Activated naive CD8-positive, alpha-beta T cell (primary cell): Measurements from ENCODE around the gene PKN2.

ENCODE experiments used
- H3K27ac Mint-ChIP-seq: one replicate; pipeline ENCODE4 v1.8.0; 2021; ENCODE audit warnings: mixed read lengths
- H3K27me3 Mint-ChIP-seq: one replicate; pipeline ENCODE4 v1.8.0; 2021; ENCODE audit warnings: mixed read lengths
- H3K36me3 Mint-ChIP-seq: one replicate; pipeline ENCODE4 v1.8.0; 2021; ENCODE audit warnings: mixed read lengths
- H3K4me1 Mint-ChIP-seq: one replicate; pipeline ENCODE4 v1.8.0; 2021; ENCODE audit warnings: low read depth, mixed read lengths
- H3K4me3 Mint-ChIP-seq: one replicate; pipeline ENCODE4 v1.8.0; 2021; ENCODE audit warnings: mild to moderate bottlenecking, mixed read lengths
- H3K9me3 Mint-ChIP-seq: one replicate; pipeline ENCODE4 v1.8.0; 2021; ENCODE audit warnings: low read depth, mixed read lengths

The PKN2 gene

GRCh38 chr1:88777604-88778149 lies 93.6 kb downstream of the PKN2 start:
- Mint-ChIP-seq H3K27ac (no peak overlapping the region), H3K4me1 (peaks cover 15% of the 10 kb centered on the region), H3K27me3 (no peaks in the 10 kb centered on the region), H3K36me3 (peaks cover 22% of the 10 kb centered on the region), H3K4me3 (no peak overlapping the region), H3K9me3 (no peaks in the 10 kb centered on the region)

- peaks cover 15% of the 10 kb centered on the region for H3K36me3 Mint-ChIP-seq
- no peaks in the 10 kb centered on the region for H3K27me3 Mint-ChIP-seq
- H3K27ac Mint-ChIP-seq, result no peak overlapping the region
- no peak overlapping the region for H3K4me3 Mint-ChIP-seq
- H3K4me1 Mint-ChIP-seq, result peaks cover 2% of the 10 kb centered on the region
- no peaks in the 10 kb centered on the region for H3K9me3 Mint-ChIP-seq
Measured at GRCh38 chr1:88779880-88780279, 95.8 kb downstream of the PKN2 start.

GRCh38 chr1:88780485-88780884 lies 96.4 kb downstream of the PKN2 start:
- Mint-ChIP-seq H3K4me3 (no peak overlapping the region), H3K4me1 (peaks cover 2% of the 10 kb centered on the region), H3K36me3 (peaks cover 13% of the 10 kb centered on the region), H3K27ac (peak overlapping the region; percentile 12), H3K9me3 (no peaks in the 10 kb centered on the region), H3K27me3 (no peaks in the 10 kb centered on the region)

GRCh38 chr1:88783145-88783544 lies 99.1 kb downstream of the PKN2 start:
- no peaks in the 10 kb centered on the region for H3K9me3 Mint-ChIP-seq
- H3K4me3 Mint-ChIP-seq, result no peak overlapping the region
- no peak overlapping the region for H3K27ac Mint-ChIP-seq
- peaks cover 6% of the 10 kb centered on the region for H3K36me3 Mint-ChIP-seq
- peaks cover 2% of the 10 kb centered on the region for H3K4me1 Mint-ChIP-seq
- H3K27me3 Mint-ChIP-seq, result no peaks in the 10 kb centered on the region

- Mint-ChIP-seq H3K27me3 (no peaks in the 10 kb centered on the region), H3K27ac (peak overlapping the region; percentile 61), H3K36me3 (peaks cover 11% of the 10 kb centered on the region), H3K4me1 (peaks cover 2% of the 10 kb centered on the region), H3K9me3 (no peaks in the 10 kb centered on the region), H3K4me3 (no peak overlapping the region)
Measured at GRCh38 chr1:88784551-88784950, 100.5 kb downstream of the PKN2 start.

- peaks cover 14% of the 10 kb centered on the region for H3K36me3 Mint-ChIP-seq
- no peaks in the 10 kb centered on the region for H3K9me3 Mint-ChIP-seq
- no peaks in the 10 kb centered on the region for H3K27me3 Mint-ChIP-seq
- no peak overlapping the region for H3K27ac Mint-ChIP-seq
- H3K4me3 Mint-ChIP-seq, result no peak overlapping the region
- H3K4me1 Mint-ChIP-seq, result peaks cover 2% of the 10 kb centered on the region
Measured at GRCh38 chr1:88787023-88787903, 103.2 kb downstream of the PKN2 start.

GRCh38 chr1:88791192-88791591 lies 107.1 kb downstream of the PKN2 start:
- Mint-ChIP-seq H3K4me3 (no peak overlapping the region), H3K27me3 (no peaks in the 10 kb centered on the region), H3K4me1 (no peaks in the 10 kb centered on the region), H3K9me3 (no peaks in the 10 kb centered on the region), H3K36me3 (peaks cover 10% of the 10 kb centered on the region), H3K27ac (no peak overlapping the region)

GRCh38 chr1:88799491-88799890 lies 115.4 kb downstream of the PKN2 start:
- no peaks in the 10 kb centered on the region for H3K27me3 Mint-ChIP-seq
- H3K9me3 Mint-ChIP-seq, result no peaks in the 10 kb centered on the region
- H3K27ac Mint-ChIP-seq, result no peak overlapping the region
- H3K4me3 Mint-ChIP-seq, result no peak overlapping the region
- peaks cover 3% of the 10 kb centered on the region for H3K4me1 Mint-ChIP-seq
- H3K36me3 Mint-ChIP-seq, result peaks cover 17% of the 10 kb centered on the region

GRCh38 chr1:88800382-88801051 lies 116.4 kb downstream of the PKN2 start:
- H3K9me3 Mint-ChIP-seq, result no peaks in the 10 kb centered on the region
- H3K4me3 Mint-ChIP-seq, result no peak overlapping the region
- peaks cover 3% of the 10 kb centered on the region for H3K4me1 Mint-ChIP-seq
- no peaks in the 10 kb centered on the region for H3K27me3 Mint-ChIP-seq
- no peak overlapping the region for H3K27ac Mint-ChIP-seq
- H3K36me3 Mint-ChIP-seq, result peaks cover 18% of the 10 kb centered on the region

- Mint-ChIP-seq H3K27ac (no peak overlapping the region), H3K36me3 (peaks cover 23% of the 10 kb centered on the region), H3K9me3 (no peaks in the 10 kb centered on the region), H3K4me3 (no peak overlapping the region), H3K4me1 (peaks cover 3% of the 10 kb centered on the region), H3K27me3 (no peaks in the 10 kb centered on the region)
Measured at GRCh38 chr1:88801575-88802208, 117.6 kb downstream of the PKN2 start.

- Mint-ChIP-seq H3K27me3 (no peaks in the 10 kb centered on the region), H3K36me3 (peaks cover 22% of the 10 kb centered on the region), H3K4me3 (no peak overlapping the region), H3K9me3 (no peaks in the 10 kb centered on the region), H3K4me1 (peaks cover 3% of the 10 kb centered on the region), H3K27ac (no peak overlapping the region)
Measured at GRCh38 chr1:88802404-88802803, 118.3 kb downstream of the PKN2 start.

GRCh38 chr1:88802950-88803349 lies 118.9 kb downstream of the PKN2 start:
- H3K36me3 Mint-ChIP-seq, result peaks cover 20% of the 10 kb centered on the region
- H3K4me1 Mint-ChIP-seq, result peaks cover 3% of the 10 kb centered on the region
- no peak overlapping the region for H3K4me3 Mint-ChIP-seq
- no peaks in the 10 kb centered on the region for H3K9me3 Mint-ChIP-seq
- H3K27ac Mint-ChIP-seq, result no peak overlapping the region
- H3K27me3 Mint-ChIP-seq, result no peaks in the 10 kb centered on the region

GRCh38 chr1:88803444-88803843 lies 119.4 kb downstream of the PKN2 start:
- peaks cover 20% of the 10 kb centered on the region for H3K36me3 Mint-ChIP-seq
- H3K4me1 Mint-ChIP-seq, result peaks cover 3% of the 10 kb centered on the region
- H3K9me3 Mint-ChIP-seq, result no peaks in the 10 kb centered on the region
- H3K27me3 Mint-ChIP-seq, result no peaks in the 10 kb centered on the region
- H3K27ac Mint-ChIP-seq, result no peak overlapping the region
- no peak overlapping the region for H3K4me3 Mint-ChIP-seq

- H3K27ac Mint-ChIP-seq, result no peak overlapping the region
- no peaks in the 10 kb centered on the region for H3K9me3 Mint-ChIP-seq
- no peaks in the 10 kb centered on the region for H3K4me1 Mint-ChIP-seq
- no peak overlapping the region for H3K4me3 Mint-ChIP-seq
- H3K36me3 Mint-ChIP-seq, result peaks cover 16% of the 10 kb centered on the region
- no peaks in the 10 kb centered on the region for H3K27me3 Mint-ChIP-seq
Measured at GRCh38 chr1:88812366-88812765, 128.3 kb downstream of the PKN2 start.

- H3K27me3 Mint-ChIP-seq, result no peaks in the 10 kb centered on the region
- no peak overlapping the region for H3K27ac Mint-ChIP-seq
- peaks cover 21% of the 10 kb centered on the region for H3K36me3 Mint-ChIP-seq
- H3K4me1 Mint-ChIP-seq, result no peaks in the 10 kb centered on the region
- no peaks in the 10 kb centered on the region for H3K9me3 Mint-ChIP-seq
- H3K4me3 Mint-ChIP-seq, result no peak overlapping the region
Measured at GRCh38 chr1:88813471-88813870, 129.4 kb downstream of the PKN2 start.
